GM18861 (cell line): Measurements from ENCODE around the gene TAT.

Experiments used
- ATAC-seq: cut with Tn5 transposase; IDR thresholded peaks from one replicate; pipeline ENCODE4 v1.9.1; 2021; ENCODE audit not compliant: unreplicated experiment

TAT gene

GRCh38 chr16:71547168-71547567, 29.7 kb downstream of the TAT start:
- no peak for ATAC-seq

GRCh38 chr16:71542377-71542776, 34.5 kb downstream of the TAT start:
- ATAC-seq = peak; percentile 66

DNA sequence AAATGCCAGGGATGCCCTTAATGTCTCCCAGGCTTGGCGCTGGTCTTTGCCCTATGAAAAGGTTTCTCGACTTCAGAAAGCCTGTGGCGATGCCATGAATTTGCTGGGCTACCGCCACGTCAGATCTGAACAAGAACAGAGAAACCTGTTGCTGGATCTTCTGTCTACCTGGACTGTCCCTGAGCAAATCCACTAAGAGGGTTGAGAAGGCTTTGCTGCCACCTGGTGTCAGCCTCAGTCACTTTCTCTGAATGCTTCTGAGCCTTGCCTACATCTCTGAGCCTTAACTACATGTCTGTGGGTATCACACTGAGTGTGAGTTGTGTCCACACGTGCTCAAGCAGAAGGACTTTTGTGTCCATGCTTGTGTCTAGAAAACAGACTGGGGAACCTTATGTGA, 39.2 kb downstream of the TAT start:
- ATAC-seq = no peak

GRCh38 chr16:71536752-71537499, 40.0 kb downstream of the TAT start:
- ATAC-seq = no peak

DNA sequence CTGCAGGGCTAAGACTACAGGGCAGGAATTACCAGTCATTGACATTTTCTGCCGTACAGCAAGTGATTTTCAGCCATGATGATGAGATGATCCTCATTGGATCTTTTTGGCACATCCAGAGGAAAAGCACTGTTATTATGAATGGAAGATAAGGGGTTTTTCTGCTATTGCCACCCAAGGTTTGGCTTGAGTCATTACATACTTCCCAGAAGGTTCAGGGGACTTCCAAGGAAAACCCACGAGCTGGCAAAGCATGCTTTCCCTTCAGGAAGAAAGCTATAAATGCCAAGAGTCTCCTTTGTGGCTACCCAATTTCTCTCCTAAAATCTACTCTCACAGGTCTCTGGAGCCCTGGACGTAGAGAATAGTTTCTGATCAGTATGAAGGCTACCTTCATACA, 44.5 kb downstream of the TAT start:
- ATAC-seq = no peak

DNA sequence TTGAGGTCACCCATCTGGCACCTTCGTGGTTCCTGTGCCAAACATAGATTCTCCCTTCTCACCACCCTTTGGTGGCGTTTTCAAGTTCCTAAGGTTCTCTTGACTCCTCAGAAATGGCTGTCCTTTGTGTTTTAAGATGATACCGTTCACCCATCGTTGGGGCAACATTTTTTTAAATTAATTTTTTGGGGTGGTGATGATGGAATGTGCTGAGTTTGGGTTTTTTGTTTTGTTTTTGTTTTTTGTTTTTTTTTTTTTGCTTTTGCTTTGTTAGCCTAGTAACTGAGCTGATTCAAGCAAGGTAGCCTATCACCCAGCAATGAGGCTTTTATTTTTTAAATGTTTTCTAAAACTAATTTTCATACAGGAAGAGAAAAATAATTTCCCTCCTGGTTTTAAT, 48.0 kb downstream of the TAT start:
- no peak for ATAC-seq

DNA sequence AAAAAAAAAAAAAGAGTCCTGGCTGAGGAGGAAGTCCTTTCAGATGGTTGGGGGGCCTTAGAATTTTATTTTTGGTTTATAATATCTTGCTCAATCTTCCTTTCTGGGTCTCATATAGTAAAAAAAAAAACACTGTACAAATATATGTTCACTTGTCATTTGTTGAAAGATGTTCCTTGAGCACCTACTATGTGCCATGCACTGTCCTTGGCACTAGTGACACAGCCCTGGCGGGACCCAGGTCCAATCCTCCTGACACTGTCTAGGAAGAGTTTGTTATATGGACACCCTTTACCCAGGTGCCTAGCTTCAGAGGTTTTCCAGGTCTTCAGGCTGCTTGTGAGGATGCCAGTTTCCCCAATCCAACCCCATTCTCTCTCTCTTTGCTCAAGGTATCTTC, 48.6 kb downstream of the TAT start:
- no peak for ATAC-seq

- no peak for ATAC-seq
These were observed 50.7 kb downstream of the TAT start, which contains the start of gene CHST4 for GRCh38 chr16:71526111-71526631. TSS of gene CHST4 (plus strand) at chr16:71526426. CDS start at chr16:71536678, 10,252 bp downstream.

- ATAC-seq = no peak
These were observed 52.0 kb downstream of the TAT start for GRCh38 chr16:71524566-71525553.

DNA sequence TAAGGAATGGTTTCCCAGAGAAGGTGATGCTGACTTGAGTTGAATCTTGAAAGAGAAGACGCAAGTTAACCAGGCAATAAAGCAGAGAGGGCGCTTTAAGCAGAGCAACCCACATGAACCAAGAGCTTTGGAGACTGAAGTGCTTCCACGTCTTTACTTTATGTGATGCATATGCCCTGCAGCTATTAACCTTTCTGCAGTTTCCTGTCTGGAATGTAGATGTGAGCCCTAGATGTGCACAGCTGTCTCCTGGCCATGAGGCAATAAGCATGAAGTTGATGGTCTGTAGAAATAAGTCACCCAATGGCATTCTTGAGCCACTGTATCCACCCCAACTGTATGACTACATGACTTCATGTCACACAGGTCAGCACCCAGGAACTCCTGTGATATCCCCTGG, 56.3 kb downstream of the TAT start:
- ATAC-seq = no peak
